ENCODE results near the gene OR10T2.
"Not testable (repeated sequence)": the region's sequence is repeated elsewhere in the genome, so short reads cannot be mapped to it uniquely, and the experiment has no call there.

The OR10T2 gene, protein sequence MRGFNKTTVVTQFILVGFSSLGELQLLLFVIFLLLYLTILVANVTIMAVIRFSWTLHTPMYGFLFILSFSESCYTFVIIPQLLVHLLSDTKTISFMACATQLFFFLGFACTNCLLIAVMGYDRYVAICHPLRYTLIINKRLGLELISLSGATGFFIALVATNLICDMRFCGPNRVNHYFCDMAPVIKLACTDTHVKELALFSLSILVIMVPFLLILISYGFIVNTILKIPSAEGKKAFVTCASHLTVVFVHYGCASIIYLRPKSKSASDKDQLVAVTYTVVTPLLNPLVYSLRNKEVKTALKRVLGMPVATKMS

DNA sequence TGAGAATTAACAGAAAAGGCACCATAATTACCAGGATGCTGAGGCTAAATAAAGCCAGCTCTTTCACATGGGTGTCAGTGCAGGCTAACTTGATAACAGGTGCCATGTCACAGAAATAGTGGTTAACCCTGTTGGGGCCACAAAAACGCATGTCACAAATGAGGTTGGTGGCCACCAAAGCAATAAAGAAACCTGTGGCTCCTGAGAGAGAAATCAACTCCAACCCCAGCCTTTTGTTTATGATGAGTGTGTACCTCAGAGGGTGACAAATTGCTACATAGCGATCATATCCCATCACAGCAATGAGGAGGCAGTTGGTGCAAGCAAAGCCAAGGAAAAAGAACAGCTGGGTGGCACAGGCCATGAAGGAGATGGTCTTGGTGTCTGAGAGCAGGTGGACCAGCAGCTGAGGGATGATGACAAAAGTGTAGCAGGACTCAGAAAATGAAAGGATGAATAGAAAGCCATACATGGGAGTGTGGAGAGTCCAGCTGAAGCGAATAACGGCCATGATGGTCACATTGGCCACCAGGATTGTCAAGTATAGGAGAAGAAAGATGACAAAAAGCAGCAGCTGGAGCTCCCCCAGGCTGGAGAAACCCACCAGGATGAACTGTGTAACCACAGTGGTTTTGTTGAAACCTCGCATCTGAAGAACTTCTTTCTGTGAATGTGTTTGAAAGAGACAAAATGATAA is at the start of gene OR10T2:
Gene OR10T2 (minus strand): TSS at position 649 of the 697 bp plus-strand sequence. CDS start 0 bp downstream, at position 649.
- no peak for DNase-seq (ENCODE audit: low spot score)

DNA sequence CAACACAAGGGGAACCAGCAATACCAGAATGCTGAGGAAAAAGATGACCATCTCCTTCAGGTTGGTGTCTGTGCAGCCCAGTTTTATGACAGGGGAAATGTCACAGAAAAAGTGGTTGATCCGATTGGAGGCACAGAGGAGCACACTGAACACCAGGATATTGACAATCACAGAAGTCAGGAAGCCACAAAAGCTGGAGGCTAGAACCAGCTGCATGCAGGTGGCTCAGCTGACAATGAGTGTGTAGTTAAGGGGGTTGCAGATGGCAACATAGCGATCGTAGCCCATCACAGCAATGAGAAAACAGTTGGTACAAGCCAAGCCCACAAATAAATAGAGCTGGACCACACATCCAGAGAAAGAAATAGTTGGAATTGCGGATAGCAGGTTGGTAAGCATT is 46.1 kb upstream of the OR10T2 start:
- no peak for DNase-seq (ENCODE audit: low spot score)

DNA sequence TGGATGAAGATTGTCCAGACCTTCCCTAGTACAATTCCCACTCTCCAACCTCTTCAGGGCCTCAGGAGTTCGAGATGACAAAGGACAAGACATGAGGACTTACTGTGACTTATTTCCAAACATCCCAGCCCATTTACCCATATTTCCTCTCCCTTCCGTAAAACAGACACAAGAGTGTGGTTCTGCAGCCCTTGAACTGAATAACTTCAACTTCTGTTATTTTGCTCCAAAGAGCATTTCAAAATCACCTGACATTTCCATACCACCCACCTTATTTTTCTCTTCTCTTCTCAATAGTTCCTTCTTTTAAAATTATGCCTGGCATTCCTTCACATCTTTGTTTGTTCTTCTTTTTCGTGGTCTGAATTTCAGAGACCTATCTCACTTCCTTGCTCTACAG is 35.5 kb upstream of the OR10T2 start:
- no peak for DNase-seq (ENCODE audit: low spot score)

DNA sequence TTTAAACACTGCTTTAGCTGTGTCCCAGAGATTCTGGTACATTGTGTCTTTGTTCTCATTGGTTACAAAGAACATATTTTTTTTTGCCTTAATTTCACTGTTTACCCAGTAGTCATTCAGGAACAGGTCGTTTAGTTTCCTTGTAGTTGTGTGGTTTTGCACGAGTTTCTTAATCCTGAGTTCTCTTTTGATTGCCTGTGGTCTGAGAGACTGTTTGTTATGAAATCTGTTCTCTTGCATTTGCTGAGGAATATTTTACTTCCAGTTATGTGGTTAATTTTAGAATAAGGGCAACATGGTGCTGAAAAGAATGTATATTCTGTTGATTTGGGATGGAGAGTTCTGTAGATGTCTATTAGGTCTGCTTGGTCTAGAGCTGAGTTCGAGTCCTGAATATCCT is 30.9 kb upstream of the OR10T2 start:
- DNase-seq (ENCODE audit: low spot score) = not testable (repeated sequence)

DNA sequence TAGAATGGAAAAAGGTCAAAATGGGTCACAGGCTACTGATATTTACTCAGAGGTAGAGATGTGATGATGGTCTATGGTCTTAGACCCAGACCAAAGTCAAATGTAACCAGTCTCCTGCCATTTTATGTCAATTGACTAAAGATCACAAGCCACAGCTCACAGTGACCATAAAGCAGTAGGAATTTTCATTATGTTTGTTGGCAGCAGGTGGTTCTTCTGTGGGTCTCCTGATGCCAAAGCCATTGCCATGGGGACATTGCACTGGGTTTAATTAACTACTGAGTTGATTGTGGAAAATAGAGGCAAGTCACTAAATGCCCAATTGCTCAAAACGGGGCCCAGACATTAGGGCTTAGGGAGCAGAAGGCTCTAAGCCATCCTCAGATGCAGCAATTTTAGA is 26.9 kb upstream of the OR10T2 start, which contains the start of gene OR10K2:
Gene OR10K2 (minus strand): TSS at position 101 of the 400 bp plus-strand sequence. CDS start 5,371 bp downstream, outside the sequence.
- DNase-seq (ENCODE audit: low spot score) = no peak

DNA sequence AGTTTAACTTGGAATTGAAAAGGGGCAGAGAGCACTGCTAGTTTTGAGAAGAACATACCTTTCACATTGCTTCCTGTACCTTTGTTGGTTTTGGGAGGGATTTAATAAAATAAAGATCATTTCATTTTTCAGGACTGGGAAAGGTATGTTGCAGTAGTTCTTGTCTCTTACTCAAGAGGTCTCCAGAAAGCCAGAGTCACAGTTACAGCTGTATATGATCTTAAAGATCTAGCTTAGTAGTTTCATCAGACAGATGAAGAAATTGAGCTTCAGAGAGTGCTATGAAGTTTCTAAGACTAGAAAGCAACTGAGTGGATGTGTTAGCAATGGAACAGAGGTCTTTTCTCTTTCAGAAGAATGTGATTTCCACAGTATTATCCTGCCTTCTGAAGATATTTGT is 25.8 kb upstream of the OR10T2 start:
- no peak for DNase-seq (ENCODE audit: low spot score)

DNA sequence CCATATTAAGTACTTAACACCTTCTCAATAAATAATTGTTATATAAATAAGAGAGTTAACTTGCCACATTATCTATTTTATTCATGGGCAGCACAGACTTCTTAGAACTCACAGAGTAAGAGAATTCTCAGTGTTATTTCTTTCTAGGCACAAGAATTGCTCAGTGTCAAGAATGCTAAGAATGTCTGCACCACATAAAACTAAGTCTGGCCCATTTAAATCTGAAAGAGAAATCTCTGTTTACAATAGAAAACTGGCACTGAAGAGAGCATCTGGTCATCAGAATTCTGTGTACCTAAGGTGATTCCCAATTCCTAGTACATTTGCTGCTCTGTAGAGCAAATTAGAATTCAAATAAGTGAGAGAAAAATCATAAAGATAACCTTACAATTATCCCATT is 22.9 kb upstream of the OR10T2 start:
- no peak for DNase-seq (ENCODE audit: low spot score)

DNA sequence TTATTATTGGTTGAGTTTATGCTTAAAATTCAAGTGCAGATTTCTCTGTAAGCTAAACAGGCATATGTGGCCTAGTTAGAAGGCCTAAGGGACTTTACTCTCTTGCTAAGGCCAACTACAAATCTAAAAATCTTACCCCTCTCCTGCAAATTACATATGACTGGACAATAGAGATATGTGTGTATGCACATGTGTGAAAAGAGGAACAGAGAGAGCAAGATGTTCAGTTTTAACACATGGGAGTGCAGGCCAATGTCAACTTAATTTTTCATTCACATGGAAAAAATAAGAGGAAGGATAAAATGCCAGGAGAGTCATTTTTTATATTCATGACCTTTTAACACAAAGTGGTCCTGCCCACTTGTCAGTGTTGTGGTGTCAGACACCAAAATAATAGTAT is 18.3 kb upstream of the OR10T2 start:
- DNase-seq (ENCODE audit: low spot score) = no peak

DNA sequence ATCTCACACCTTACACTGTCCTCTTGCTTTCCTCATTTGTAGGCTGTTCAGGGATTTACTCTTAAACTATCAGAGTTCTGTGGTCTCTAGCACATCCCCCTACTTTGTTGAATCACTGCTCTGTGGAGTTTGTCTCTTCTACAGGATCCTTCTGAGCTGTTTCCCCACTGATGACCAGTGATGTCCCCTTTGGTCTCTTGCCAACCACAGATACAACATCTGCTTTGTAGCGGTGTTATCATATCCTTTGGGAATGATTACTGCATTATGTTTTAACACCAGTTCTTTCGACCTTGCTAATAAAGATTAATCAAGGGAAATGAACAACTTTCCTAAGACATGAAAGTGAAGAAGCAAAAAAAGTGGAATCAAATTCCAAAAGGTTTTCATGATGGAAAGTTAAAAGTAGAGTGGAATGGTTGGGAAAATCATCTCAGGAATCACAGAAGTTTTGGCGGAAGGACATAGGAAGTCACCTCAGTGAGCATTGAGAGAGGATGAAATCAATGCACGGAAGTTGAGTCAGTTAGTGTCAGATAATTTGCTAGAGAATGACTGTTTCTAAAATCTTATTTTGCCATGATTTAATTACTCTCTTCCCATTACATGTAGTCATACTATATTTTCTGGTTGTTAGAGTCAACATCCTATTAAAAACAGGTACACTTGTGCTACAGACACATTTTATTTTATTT is 15.5 kb upstream of the OR10T2 start:
- DNase-seq (ENCODE audit: low spot score) = no peak

DNA sequence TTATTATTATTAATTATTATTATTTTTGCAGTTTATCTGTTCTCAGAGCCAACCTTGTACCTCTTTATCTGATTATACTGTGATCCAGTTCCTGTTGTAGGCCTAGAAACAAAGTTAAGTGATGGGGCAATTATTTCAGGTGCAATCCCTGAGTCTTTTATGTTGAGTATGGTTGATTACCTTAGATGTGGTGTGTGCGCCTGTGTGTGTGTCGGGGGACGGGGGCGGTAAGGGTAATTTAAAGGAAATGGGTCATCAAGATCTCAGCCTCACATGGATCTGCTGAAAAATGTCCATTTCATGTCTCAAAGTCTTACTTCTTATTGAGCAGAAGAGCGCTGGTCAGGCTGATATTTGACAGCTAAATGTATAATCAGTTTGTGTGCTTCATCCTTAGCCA is 7.8 kb upstream of the OR10T2 start:
- no peak for DNase-seq (ENCODE audit: low spot score)

DNA sequence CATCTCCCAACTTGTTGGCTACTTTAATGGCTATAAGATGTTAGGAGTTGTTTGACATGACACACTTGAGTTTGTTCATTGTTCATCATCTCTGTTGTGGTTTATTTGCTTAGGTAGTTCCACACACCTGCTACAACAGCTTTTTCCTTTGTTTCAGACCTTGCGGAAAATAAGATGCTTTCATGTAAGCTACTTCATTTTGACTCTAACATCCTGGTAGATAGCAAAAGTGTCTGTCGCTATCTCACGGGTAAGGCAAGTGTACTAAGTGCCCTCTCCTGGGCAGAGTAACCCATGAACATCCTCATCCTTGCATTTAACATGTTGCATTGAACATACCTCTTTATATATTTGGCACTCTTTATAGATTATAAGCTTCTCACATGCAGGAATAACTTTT is 1.6 kb upstream of the OR10T2 start:
- no peak for DNase-seq (ENCODE audit: low spot score)

DNA sequence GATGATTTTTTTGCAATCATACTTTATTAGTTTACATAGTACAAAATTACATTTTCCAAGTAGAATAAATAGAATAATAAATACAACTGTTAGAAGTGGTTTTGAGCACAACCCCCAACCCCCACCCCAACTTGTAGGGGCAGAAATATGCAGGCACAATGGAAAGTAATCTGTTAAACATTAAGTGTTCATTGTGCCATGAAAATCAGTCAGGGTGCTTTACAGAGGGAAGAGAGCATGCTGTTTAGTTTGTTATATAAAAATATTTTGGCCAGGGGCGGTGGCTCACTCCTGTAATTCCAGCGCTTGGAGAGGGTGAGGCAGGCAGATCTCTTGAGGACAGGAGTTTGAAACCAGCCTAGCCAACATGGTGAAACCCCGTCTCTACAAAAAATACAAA is 2.6 kb downstream of the OR10T2 start:
- no peak for DNase-seq (ENCODE audit: low spot score)

DNA sequence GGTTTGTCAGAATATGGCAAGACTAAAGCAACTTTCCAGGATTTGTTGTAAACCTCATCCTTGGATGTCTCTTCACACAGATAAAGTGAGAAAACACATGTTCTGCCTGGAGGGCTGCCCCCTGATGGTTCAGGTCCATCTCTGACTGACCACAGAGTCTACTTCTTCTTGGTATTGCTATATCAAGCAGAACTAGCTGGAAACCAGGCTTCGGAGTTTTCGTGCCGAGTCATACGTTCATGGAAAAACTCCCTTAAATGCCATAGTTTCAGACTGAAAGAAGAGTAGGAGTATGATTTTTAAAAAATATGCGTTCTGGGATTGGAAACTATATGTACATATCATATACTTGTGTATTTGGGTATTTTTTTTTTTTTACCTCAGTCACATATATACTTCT is 5.8 kb downstream of the OR10T2 start:
- DNase-seq (ENCODE audit: low spot score) = no peak

DNA sequence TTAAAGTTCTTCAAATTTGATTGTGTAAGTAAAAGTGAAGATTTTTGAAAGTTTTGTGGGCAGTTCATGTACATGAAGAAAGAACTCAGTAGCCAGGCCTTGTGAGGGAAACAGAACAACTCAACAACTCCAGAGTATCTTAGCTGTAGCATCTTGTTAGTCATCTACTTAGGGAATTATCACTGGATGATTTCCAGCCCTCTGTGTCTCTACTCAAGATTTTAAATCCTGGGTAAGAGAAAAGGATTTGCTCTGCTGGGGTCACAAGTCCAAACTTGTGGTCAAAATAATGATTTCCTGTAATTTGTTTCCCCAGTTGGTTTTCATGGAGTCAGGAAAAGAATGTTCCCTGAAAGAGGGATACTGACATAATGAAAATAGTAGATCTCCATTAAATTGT is 8.2 kb downstream of the OR10T2 start:
- no peak for DNase-seq (ENCODE audit: low spot score)

DNA sequence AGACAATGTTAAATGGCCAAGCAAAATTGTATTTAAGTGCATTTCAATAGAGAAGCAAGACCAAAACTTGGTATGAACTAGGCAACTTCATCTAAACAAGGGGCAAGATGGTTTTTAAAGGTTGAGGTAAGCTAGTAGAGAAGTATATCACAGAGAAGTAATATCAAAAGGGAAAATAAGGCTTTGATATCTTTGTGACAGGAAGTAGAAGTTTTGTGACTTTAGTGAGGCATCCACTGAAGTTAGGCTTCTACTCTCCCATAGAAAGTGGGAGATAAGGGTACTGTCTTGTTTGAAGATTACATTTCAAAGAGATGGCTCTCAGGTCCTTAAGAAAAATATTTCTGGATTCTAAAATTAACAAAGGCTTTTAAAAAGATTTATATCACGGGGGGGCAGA is 8.9 kb downstream of the OR10T2 start:
- no peak for DNase-seq (ENCODE audit: low spot score)

DNA sequence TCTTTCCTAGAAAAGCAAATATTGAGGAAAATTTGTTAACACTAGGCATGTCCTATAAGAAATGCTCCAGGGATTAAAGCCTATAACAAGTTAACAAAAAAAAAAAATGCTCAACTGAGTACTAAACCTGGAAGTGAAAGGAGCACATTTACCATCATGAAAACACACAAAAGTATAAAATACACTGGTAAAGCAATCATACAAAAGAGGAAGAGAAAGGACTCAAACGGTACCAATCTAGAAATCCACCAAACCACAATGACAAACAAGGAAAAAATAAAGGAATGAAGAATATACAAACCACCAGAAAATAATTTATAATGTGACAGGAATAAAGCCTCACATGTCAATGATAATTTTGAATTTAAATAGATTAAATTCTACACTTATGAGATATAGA is 24.4 kb downstream of the OR10T2 start:
- DNase-seq (ENCODE audit: low spot score) = no peak

DNA sequence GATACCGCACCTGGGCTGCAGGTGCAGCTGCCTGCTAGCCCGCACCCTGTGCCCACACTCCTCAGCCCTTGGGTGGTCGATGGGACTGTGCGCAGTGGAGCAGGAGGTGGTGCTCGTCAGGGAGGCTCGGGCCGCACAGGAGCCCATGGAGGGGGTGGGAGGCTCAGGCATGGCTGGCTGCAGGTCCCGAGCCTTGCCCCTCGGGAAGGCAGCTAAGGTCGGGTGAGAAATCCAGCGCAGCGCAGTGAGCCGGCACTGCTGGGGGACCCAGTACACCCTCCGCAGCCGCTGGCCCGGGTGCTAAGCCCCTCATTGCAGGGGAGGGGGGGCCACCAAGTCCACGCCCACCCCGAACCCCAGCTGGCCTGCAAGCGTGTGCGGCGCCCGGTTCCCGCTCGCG is 25.2 kb downstream of the OR10T2 start:
- not testable (repeated sequence) for DNase-seq (ENCODE audit: low spot score)

DNA sequence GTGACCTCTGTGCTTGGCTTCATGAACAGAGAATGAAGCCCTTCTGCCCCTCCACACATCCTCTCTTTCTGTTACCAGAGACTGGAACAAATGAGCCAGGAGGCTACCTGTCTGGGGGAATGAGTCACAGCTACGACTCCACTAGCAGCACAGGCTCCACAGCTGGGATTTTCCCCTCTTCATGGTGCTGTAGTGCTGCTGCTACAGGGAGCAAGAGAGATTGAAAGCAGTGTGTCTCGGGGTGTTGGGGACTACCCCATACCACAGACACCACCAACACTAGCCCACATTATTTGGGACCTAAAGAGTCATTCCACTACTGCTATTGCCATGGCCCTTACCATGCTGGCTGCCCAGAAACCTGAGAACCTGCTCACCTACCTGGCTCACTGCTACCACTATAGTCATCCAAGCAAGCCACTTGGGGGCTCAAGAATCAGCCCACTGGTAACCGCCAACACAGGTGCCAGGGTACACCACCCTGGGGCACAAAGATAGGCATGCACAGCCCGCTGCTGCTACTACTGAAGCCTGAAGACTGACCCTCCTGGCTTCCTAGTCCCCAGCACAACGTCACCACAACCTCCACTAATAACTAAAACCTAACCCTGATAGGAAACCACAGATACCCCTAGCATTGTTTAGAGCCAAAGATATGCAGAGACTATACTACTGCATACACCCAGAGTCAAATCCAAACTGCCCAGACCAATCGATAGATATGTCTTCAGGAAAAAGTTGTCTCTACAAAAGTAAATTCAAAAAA is 27.9 kb downstream of the OR10T2 start:
- no peak for DNase-seq (ENCODE audit: low spot score)

DNA sequence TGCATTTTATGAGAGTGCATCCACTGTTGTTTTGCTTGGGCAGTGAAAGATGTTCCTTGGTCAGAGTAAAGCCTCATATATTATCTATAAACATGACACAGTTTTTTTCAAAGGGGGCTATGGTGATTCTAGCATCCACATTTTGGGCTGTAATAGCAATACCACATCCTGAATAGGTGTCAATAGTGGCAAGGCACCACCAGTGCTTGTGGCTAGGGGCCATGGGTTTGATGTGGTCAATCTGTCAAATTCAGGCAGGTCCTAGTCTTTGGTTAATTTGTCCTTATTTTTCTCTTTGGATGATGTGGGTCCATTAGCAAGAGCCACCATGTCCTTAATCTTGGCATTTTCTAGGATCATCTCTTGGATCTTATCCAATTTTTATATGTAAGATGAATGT is 32.5 kb downstream of the OR10T2 start:
- no peak for DNase-seq (ENCODE audit: low spot score)

DNA sequence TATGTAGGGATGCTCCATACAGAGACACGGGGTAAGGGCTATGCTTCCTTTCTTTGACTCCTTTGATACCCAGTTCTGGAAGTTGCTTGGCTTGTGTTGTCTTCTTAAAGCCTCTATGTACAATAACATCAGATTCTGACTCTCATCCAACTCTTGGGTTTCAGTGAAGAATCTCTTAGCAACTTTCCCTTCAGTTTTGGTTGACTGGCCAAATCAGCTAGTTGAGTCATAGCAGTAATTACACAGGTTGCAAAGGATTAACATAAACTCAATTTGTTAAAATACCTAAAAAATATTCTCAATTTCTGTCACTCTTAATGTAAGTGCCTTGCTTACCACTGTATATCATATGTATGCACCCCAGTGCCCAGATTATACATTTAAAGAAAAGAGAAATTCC is 36.3 kb downstream of the OR10T2 start:
- no peak for DNase-seq (ENCODE audit: low spot score)

DNA sequence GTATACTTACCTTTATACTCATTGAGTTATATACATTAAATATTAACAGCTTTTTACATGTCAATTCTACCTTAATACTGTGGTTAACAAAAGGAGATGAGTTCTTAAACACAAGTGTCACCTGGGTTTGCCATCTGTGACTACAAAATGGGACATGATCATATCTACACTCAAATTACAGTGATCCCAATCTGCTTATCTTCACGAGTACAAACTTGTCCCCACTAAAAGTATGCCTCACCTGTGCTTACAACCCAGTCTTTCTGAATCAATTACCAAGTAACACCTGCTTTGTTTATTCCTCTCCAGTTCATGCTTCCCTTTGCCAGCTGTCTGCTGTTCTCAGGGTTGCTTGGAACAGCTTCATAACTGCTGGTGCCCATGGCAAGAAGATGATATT is 36.8 kb downstream of the OR10T2 start:
- no peak for DNase-seq (ENCODE audit: low spot score)

DNA sequence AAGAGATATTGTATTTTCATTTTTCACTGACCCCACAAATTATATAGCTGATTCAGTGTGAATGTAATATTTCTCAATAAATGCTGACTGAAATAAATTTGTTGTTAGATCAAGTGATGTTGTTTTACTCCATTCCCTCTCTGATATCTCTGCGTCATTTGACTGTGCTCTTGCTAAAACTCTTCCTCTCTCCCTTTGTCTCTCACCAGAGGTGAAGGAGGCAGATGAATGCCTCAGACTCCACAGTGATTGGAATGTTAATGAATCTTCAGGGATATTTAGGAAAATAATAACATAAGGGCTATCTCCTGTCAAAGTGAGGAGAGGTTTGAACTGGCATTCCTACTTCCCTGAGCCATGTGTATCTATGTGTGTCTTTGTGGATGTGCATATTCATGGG is 41.8 kb downstream of the OR10T2 start:
- DNase-seq (ENCODE audit: low spot score) = no peak

Data from AG20443 (cell line).